RWPE2 (cell line): Measurements from ENCODE around the gene EOLA2.
"Not testable (repeated sequence)": the region's sequence is repeated elsewhere in the genome, so short reads cannot be mapped to it uniquely, and the experiment has no call there.

Experiments
- ATAC-seq: fragments of 200-7000 bp; cut with Tn5 transposase; 3 replicates; pipeline ENCODE4 v1.9.1; 2021; ENCODE audit warnings: low read depth
- DNase-seq: peaks from one replicate; pipeline ENCODE4 v3.0.0-alpha.2; 2020; ENCODE audit warnings: low spot score
- H3K27ac ChIP-seq: fragments of 450-650 bp; 2 replicates; pipeline ENCODE4 v1.5.1; 2017; ENCODE audit warnings: mild to moderate bottlenecking; ENCODE audit not compliant: poor library complexity, severe bottlenecking
- H3K27me3 ChIP-seq: fragments of 250-450 bp; sonication (Bioruptor Pico); 2 replicates; pipeline ENCODE4 v1.5.1; 2021; ENCODE audit warnings: mild to moderate bottlenecking, moderate library complexity; ENCODE audit not compliant: insufficient read depth, poor library complexity, severe bottlenecking
- H3K36me3 ChIP-seq: fragments of 250-450 bp; sonication (Bioruptor Pico); 2 replicates; pipeline ENCODE4 v1.5.1; 2020; ENCODE audit warnings: low read depth, mild to moderate bottlenecking, moderate library complexity
- H3K4me1 ChIP-seq: fragments of 250-450 bp; sonication (Bioruptor Pico); 2 replicates; pipeline ENCODE4 v1.5.1; 2021; ENCODE audit warnings: mild to moderate bottlenecking, moderate library complexity; ENCODE audit not compliant: insufficient read depth, poor library complexity, severe bottlenecking
- H3K4me3 ChIP-seq: fragments of 250-450 bp; sonication (Bioruptor Pico); 2 replicates; pipeline ENCODE4 v1.5.1; 2021; ENCODE audit warnings: mild to moderate bottlenecking, moderate library complexity; ENCODE audit not compliant: severe bottlenecking
- H3K9me3 ChIP-seq: fragments of 250-450 bp; sonication (Bioruptor Pico); 2 replicates; pipeline ENCODE4 v1.5.1; 2021; ENCODE audit warnings: mild to moderate bottlenecking, moderate library complexity; ENCODE audit not compliant: severe bottlenecking

EOLA2 gene

DNA sequence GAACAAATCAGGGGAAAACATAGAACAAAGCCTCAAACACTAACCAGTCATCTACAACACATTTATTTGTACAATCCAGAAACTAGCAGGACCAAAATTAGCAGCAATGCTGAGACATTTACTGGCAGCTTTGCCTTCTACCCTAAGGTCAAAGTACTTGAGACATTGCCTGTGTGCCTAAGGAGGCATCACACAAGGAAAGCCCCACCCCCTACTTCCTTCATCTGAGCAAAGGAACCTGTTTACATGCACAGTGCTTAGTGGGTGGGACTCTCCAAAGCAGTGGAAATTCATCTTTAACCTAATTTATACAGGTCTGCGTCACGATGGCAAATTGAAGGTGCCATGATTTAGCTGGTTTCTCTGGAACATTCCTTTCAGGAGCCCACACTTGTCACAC, 6.1 kb downstream of the EOLA2 start:
- not testable (repeated sequence) for DNase-seq, H3K9me3 ChIP-seq, H3K36me3 ChIP-seq, H3K27ac ChIP-seq, H3K27me3 ChIP-seq, H3K4me3 ChIP-seq, H3K4me1 ChIP-seq, ATAC-seq

DNA sequence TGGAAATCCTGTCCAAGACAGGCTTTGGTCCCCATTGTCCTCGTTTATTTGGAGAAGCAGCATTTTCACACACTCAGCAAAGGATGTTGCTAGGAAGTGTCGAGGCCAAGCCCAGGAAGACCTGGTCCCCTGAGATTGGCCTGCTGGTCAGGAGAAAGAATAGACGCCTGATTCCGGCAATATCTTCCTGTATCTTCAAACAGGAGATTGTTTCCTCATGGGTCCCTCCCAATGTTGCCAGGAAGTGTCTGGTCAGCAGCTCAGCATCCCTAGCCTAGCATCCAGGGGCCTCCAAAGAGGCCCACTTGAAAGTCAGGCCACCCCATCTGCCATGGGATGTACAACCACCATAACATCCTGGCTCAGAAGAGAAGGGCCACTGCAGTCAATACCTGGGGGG, 6.9 kb downstream of the EOLA2 start:
- not testable (repeated sequence) for H3K9me3 ChIP-seq, DNase-seq, H3K36me3 ChIP-seq, ATAC-seq, H3K27ac ChIP-seq, H3K27me3 ChIP-seq, H3K4me3 ChIP-seq, H3K4me1 ChIP-seq

DNA sequence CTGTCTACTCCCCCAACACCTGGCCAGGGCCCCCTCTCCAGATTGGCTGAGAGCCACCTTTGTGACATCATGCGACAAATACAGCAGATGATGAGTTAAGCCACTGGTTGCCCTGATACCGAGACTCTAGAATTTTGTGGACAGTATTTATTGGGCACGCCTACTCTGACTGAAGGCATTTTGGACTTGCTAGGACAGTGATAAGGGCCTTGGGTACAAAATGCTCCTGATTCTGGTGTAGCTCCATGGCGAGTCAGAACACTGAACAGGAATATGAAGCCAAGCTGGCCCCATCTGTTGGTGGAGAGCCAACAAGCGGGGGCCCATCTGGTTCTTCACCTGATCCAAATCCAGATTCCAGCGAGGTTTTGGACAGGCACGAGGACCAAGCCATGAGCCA, 8.9 kb downstream of the EOLA2 start, which contains the start of gene HSFX4:
TSS of gene HSFX4 (plus strand) at position 174 of the 400 bp plus-strand sequence. CDS start at position 246, 72 bp downstream.
- not testable (repeated sequence) for H3K4me3 ChIP-seq, ATAC-seq, DNase-seq, H3K9me3 ChIP-seq, H3K27ac ChIP-seq, H3K36me3 ChIP-seq, H3K27me3 ChIP-seq, H3K4me1 ChIP-seq

DNA sequence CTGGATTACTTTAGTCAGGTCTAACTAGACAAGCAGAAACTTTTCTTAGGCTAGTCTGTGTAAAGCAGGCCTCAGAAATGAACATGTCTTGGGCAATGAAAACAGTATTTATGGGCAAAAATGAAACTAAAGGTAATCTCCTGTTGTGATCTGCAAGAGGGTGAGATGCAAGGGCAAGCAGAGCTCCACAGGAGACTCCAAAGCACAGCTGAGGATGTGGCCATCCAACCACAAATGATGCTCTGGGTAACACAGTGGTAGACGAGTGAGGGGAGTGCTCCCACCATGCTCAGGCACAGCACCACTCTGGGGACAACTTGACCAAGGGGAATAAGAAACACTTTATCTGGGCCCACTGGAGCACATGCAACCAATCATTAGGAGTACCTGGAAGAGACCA, 9.7 kb downstream of the EOLA2 start:
- not testable (repeated sequence) for DNase-seq, H3K4me3 ChIP-seq, H3K4me1 ChIP-seq, ATAC-seq, H3K36me3 ChIP-seq, H3K27ac ChIP-seq, H3K9me3 ChIP-seq, H3K27me3 ChIP-seq

DNA sequence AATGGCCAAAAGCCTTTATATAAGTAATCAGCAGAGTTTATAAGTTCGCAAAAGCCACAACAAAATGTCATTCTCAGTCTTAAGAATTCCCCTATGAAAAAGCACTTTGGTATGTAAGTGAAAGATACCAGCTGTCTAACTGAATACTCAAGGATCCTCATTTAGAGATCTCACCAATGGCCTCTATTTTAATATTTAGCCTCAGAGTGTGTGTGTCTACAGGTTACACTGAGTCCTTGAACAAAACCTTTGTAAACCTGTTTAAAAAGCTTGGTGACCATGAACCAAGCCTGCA, 10.4 kb downstream of the EOLA2 start:
- not testable (repeated sequence) for DNase-seq, H3K27me3 ChIP-seq, H3K27ac ChIP-seq, H3K4me1 ChIP-seq, H3K4me3 ChIP-seq, H3K36me3 ChIP-seq, H3K9me3 ChIP-seq, ATAC-seq

DNA sequence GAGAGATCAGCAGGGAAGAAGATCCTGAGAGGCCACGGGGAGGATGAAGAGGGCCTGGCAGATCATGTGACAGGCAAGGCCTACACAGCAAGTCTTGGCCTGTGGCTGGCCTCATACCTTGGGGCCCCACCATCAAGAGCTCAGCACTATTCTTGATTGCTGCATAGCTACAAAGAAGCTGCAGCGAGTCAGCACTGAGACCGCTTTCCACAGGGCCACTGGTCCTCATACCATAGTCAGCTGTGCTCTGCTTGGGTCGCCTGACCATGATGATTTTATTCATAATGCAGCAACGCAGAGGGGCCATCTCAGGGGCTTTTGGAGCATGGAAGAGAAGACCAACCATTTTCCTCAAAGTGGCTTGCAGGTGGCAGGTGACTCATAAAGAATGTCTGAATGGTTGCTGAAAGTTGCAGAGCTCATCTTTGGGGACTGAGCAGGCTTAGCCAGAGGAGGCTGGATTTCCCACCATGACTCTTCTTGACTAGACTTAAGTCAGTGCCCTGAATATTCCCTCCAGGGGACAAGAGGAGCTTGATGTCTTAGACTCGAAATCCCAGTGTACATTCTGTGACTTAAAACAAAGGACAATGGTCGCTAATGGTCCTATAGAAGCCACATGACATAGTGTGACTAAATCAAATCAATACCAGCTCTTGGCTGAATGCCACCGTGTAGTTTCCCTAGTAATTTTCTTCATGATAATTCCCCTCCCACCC, 10.9 kb downstream of the EOLA2 start:
- H3K27me3 ChIP-seq, DNase-seq, H3K36me3 ChIP-seq, ATAC-seq, H3K9me3 ChIP-seq, H3K4me3 ChIP-seq, H3K27ac ChIP-seq, H3K4me1 ChIP-seq: not testable (repeated sequence)

DNA sequence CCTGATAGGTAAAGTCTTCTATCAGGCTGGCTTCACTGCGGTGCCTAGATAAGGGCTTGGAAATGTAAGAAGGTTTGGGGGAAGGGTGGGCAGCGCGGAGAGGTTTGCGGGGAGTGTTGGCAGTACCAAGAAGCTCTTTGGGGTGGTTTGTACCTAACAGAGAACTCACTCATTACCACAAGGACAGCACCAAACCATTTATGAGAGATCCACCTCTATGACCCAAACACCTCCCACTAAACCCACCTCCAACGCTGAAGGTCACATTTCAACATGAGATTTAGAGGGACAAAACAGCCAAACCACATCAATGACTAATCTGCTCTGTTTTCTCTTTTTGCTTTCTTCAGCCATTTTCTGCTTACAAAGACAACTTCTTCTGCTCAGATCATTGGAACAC, 13.9 kb downstream of the EOLA2 start:
- H3K9me3 ChIP-seq, H3K27ac ChIP-seq, H3K4me3 ChIP-seq, H3K27me3 ChIP-seq, DNase-seq, ATAC-seq, H3K4me1 ChIP-seq, H3K36me3 ChIP-seq: not testable (repeated sequence)

DNA sequence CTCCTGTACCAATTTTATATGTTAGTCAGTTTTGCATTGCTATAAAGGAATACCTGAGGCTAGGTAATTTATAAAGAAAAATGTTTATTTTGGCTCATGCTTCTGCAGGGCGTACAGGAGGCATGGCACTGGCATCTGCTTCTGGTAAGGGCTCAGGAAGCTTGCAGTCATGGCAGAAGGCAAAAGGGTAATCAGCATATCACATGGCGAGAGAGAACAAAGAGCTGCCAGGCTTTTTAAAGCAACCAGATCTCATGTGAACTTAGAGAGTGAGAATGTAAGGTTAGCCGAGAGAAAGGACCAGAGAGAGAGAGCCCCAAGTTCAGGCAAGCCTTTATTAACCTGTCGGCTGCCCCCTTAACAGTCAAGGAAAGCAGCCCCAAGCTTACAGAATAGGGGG, 14.5 kb downstream of the EOLA2 start:
- not testable (repeated sequence) for H3K27ac ChIP-seq, ATAC-seq, H3K27me3 ChIP-seq, H3K9me3 ChIP-seq, H3K36me3 ChIP-seq, DNase-seq, H3K4me1 ChIP-seq, H3K4me3 ChIP-seq
